ENCODE data around the gene CAD. TPM values are rescaled to one million over a fixed set of nuclear protein-coding genes. Genes with fewer than 3 reads are reported as not detected.

CAD gene
- total RNA-seq, 2 donors from 2014 or later = 54.0 to 106 TPM

GRCh38 chr2:27282892-27283291 lies 65.7 kb downstream of the CAD start:
- no peak overlapping the region for H3K4me3 Mint-ChIP-seq
- H3K27ac Mint-ChIP-seq = no peak overlapping the region
- no peak for ATAC-seq (replicated peaks)
- H3K36me3 Mint-ChIP-seq (ENCODE audit: low read depth) = no peaks in the 10 kb centered on the region
- H3K4me1 Mint-ChIP-seq = peaks cover 5% of the 10 kb centered on the region
- H3K9me3 Mint-ChIP-seq = no peaks in the 10 kb centered on the region
- peaks cover 23% of the 10 kb centered on the region for H3K27me3 Mint-ChIP-seq

DNA sequence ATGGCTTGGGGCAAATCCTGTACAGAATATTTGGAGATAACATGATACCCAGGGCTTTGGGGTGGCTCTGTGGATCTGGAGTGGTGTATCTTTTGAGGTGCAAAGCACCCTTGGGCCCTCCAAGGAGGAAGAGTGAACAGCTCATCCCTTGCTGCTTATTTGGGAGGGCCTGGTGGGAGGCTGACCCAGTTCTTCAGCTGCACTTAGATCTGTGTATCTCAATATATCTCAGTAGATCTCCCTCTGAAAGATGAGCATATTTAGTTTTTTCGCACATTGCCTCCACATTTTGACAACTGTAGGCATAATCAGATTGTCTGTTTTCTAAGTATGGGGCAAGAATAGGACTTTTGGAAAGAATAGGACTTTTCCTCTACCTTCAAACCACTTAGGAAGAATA lies 67.8 kb downstream of the CAD start:
- no peak overlapping the region for H3K27ac Mint-ChIP-seq
- no peaks in the 10 kb centered on the region for H3K36me3 Mint-ChIP-seq (ENCODE audit: low read depth)
- no peak for ATAC-seq (replicated peaks)
- H3K4me1 Mint-ChIP-seq = peaks cover 2% of the 10 kb centered on the region
- H3K4me3 Mint-ChIP-seq = no peak overlapping the region
- H3K9me3 Mint-ChIP-seq = no peaks in the 10 kb centered on the region
- H3K27me3 Mint-ChIP-seq = peaks cover 31% of the 10 kb centered on the region

- ATAC-seq (replicated peaks) = no peak
- H3K4me3 Mint-ChIP-seq = no peak overlapping the region
- peaks cover 30% of the 10 kb centered on the region for H3K27me3 Mint-ChIP-seq
- H3K36me3 Mint-ChIP-seq (ENCODE audit: low read depth) = no peaks in the 10 kb centered on the region
- no peaks in the 10 kb centered on the region for H3K4me1 Mint-ChIP-seq
- no peak overlapping the region for H3K27ac Mint-ChIP-seq
- no peaks in the 10 kb centered on the region for H3K9me3 Mint-ChIP-seq
Measured at GRCh38 chr2:27285481-27285880, 68.3 kb downstream of the CAD start.

DNA sequence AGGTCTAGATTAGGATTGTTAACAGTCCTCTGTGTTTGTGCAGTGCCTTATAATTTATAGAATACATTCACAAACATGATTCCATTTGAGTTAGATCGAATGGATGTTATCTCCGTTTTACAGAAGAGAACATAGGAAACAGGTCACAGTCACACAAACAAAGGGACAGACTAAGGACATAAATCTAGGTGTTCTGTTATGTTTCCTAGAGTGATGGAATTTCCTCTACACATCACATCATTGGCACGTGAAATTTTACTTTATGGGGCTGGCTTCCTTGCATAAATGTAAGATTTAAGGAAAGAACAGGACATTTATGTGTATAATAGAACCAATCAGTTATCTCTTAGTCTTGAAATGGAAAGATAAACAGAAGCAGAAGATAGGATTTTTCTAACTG lies 71.4 kb downstream of the CAD start:
- ATAC-seq (replicated peaks) = no peak
- Mint-ChIP-seq H3K36me3 (ENCODE audit: low read depth) (no peaks in the 10 kb centered on the region), H3K27me3 (peaks cover 25% of the 10 kb centered on the region), H3K4me3 (no peak overlapping the region), H3K4me1 (no peaks in the 10 kb centered on the region), H3K9me3 (no peaks in the 10 kb centered on the region), H3K27ac (no peak overlapping the region)

- no peak overlapping the region for H3K4me3 Mint-ChIP-seq
- no peaks in the 10 kb centered on the region for H3K36me3 Mint-ChIP-seq (ENCODE audit: low read depth)
- no peak for ATAC-seq (replicated peaks)
- no peak overlapping the region for H3K27ac Mint-ChIP-seq
- no peaks in the 10 kb centered on the region for H3K9me3 Mint-ChIP-seq
- peaks cover 22% of the 10 kb centered on the region for H3K27me3 Mint-ChIP-seq
- no peaks in the 10 kb centered on the region for H3K4me1 Mint-ChIP-seq
Measured at GRCh38 chr2:27290549-27290948, 73.4 kb downstream of the CAD start.

- Mint-ChIP-seq H3K9me3 (no peaks in the 10 kb centered on the region), H3K36me3 (ENCODE audit: low read depth) (no peaks in the 10 kb centered on the region), H3K27me3 (peaks cover 25% of the 10 kb centered on the region), H3K27ac (no peak overlapping the region), H3K4me1 (no peaks in the 10 kb centered on the region), H3K4me3 (no peak overlapping the region)
- ATAC-seq (replicated peaks) = no peak
Measured at GRCh38 chr2:27291865-27292264, 74.7 kb downstream of the CAD start.

Other genes starting within 250 kb of the CAD start
- 1 to 10 TPM; 3.4 to 4.2 TPM for gene MAPRE3, start 246.7 kb upstream of the CAD start, total RNA-seq
- gene TMEM214, start 184.4 kb upstream of the CAD start, total RNA-seq = 10 to 100 TPM; 73.3 to 81.5 TPM
- gene AGBL5, start 165.7 kb upstream of the CAD start, total RNA-seq = 10 to 100 TPM; 13.1 to 14.3 TPM
- 100 to 1,000 TPM; 286 to 313 TPM for gene OST4, start 145.7 kb upstream of the CAD start, total RNA-seq
- under 1 TPM; 0.42 to 0.93 TPM for gene EMILIN1, start 138.8 kb upstream of the CAD start, total RNA-seq
- gene KHK, start 130.6 kb upstream of the CAD start, total RNA-seq = 10 to 100 TPM in 1 of 2 donors, 1 to 10 TPM in 1; 5.9 to 10.5 TPM
- 1 to 10 TPM; 3.7 to 4.6 TPM for gene CGREF1, start 98.2 kb upstream of the CAD start, total RNA-seq
- gene ABHD1, start 93.6 kb upstream of the CAD start, total RNA-seq = under 1 TPM; 0.17 to 0.40 TPM
- 10 to 100 TPM; 38.0 to 67.1 TPM for gene PREB, start 82.7 kb upstream of the CAD start, total RNA-seq
- gene PRR30, start 78.0 kb upstream of the CAD start, total RNA-seq = not detected
- gene TCF23, start 68.4 kb upstream of the CAD start, total RNA-seq = not detected
- 10 to 100 TPM; 45.9 to 59.2 TPM for gene ATRAID, start 5.3 kb upstream of the CAD start, total RNA-seq
- gene SLC5A6, start 5.1 kb upstream of the CAD start, total RNA-seq = 10 to 100 TPM; 33.8 to 72.0 TPM
- under 1 TPM in 1 of 2 donors, not detected in 1; 0.50 TPM for gene SLC30A3, start 45.7 kb downstream of the CAD start, total RNA-seq
- gene DNAJC5G, start 58.1 kb downstream of the CAD start, total RNA-seq = not detected
- gene TRIM54, start 65.1 kb downstream of the CAD start, total RNA-seq = under 1 TPM in 1 of 2 donors, not detected in 1; 0.13 TPM
- gene UCN, start 91.1 kb downstream of the CAD start, total RNA-seq = 1 to 10 TPM; 1.7 to 2.4 TPM
- gene MPV17, start 105.7 kb downstream of the CAD start, total RNA-seq = 10 to 100 TPM; 77.2 to 89.2 TPM
- 10 to 100 TPM; 67.2 to 85.8 TPM for gene GTF3C2, start 139.4 kb downstream of the CAD start, total RNA-seq
- gene EIF2B4, start 153.0 kb downstream of the CAD start, total RNA-seq = 10 to 100 TPM; 34.7 to 42.9 TPM
- gene SNX17, start 153.2 kb downstream of the CAD start, total RNA-seq = 10 to 100 TPM; 59.0 to 90.4 TPM
- 10 to 100 TPM; 10.8 to 16.2 TPM for gene ZNF513, start 163.4 kb downstream of the CAD start, total RNA-seq
- gene PPM1G, start 192.2 kb downstream of the CAD start, total RNA-seq = 100 to 1,000 TPM in 1 of 2 donors, 10 to 100 TPM in 1; 67.0 to 158 TPM
- 10 to 100 TPM; 65.2 to 76.1 TPM for gene NRBP1, start 211.3 kb downstream of the CAD start, total RNA-seq
- gene KRTCAP3, start 225.0 kb downstream of the CAD start, total RNA-seq = 1 to 10 TPM; 2.6 to 5.0 TPM